Stimulated activated CD8-positive, alpha-beta memory T cell treated with anti-CD3 and anti-CD28 coated beads, Interleukin-12 subunit alpha, Interleukin-12 subunit beta, amount 100 ng/mL, for 4 hours (primary cell): ENCODE data around the gene RAB27B.
"Not testable (repeated sequence)": the region's sequence is repeated elsewhere in the genome, so short reads cannot be mapped to it uniquely, and the experiment has no call there.

Experiments used
- DNase-seq: peaks from one replicate; pipeline ENCODE4 v3.0.0-alpha.2; 2020; ENCODE audit warnings: low read depth

RAB27B gene

DNA sequence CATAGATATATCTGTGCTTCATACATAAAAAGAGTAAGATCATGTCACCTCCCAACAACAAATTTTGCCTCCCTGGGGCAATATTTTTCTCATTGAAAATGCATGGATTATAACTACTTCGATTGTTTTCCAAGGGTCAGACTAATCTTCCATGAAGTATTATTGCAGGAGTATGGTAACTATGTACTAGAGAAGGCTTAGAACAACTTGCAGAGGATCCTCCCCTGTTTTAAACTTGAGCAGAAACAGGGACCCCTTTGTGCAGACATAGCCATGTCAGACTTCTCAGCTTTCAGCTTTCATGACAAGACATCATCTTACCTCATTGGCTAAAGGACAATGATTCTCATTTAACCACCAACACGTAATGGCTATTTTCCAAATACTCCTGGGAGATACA lies 13.2 kb upstream of the RAB27B start:
- DNase-seq, result no peak

DNA sequence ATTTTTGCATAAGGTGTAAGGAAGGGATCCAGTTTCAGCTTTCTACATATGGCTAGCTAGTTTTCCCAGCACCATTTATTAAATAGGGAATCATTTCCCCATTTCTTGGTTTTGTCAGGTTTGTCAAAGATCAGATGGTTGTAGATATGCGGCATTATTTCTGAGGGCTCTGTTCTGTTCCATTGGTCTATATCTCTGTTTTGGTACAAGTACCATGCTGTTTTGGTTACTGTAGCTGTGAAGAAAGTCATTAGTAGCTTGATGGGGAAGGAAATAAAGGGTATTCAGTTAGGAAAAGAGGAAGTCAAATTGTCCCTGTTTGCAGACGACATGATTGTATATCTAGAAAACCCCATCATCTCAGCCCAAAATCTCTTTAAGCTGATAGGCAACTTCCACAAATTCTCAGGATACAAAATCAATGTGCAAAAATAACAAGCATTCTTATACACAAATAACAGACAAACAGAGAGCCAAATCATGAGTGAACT lies 7.4 kb upstream of the RAB27B start:
- not testable (repeated sequence) for DNase-seq

DNA sequence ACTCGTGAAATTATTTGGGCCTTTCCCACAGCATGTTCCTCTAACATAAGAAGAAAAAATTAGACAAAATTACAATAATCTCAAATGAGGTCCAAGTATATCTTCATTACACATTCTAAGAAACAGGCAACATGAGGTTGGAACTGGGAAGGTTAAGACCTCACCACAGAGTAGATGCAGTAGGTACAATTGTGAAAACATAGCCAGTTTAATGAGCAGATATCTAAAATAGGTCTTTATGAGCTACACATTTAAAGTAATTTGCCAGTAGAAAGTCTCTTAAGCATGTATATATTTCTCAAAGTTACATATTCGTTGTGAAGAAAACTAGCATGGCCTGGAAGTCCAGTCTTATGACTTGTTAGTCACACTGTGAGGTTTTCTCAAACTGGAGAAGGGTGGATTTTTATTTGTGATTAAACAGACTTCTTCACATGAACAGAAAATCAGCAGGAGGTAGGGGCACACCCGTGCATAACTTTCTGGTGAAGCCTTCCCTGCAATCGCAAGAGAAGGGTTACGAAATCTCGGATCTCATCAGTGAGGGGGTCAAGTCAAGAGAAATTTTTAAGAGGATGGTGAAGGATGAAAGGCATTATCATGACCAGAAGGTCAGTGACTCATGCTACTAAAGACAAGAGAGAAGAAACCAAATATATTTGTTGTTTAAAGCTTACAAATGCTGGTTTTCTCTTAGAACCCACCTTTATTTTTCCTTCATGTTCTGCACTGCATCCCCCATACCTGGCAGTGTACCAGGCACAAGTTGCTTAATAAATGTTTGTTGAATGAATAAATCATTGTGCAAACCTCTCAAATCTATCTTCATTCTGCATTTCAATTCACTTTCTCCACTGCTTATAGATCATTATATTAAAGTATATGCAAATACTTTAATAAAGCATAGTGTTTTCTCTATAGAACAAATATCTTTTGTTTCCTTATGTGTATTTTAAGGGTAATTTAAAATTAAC lies 5.1 kb upstream of the RAB27B start:
- no peak for DNase-seq

DNA sequence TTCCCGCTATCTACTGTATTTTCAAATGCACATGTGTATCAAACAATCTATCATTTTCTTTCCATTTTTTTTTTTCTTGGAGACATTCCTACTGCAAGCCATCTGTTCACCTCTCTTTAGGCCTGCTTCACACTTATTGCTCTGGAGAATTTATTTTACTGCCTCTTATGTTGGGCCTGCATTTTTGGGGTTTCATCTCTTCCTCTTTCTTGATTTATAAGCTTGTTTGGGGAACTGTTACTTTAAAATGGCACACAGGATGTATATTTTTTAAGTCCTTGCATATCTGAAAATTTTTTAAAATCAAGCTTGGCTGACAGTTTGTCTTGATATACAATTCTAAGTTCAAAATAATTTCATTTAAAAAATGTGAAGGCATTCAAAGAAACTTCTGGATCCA lies 3.5 kb upstream of the RAB27B start:
- DNase-seq, result no peak

DNA sequence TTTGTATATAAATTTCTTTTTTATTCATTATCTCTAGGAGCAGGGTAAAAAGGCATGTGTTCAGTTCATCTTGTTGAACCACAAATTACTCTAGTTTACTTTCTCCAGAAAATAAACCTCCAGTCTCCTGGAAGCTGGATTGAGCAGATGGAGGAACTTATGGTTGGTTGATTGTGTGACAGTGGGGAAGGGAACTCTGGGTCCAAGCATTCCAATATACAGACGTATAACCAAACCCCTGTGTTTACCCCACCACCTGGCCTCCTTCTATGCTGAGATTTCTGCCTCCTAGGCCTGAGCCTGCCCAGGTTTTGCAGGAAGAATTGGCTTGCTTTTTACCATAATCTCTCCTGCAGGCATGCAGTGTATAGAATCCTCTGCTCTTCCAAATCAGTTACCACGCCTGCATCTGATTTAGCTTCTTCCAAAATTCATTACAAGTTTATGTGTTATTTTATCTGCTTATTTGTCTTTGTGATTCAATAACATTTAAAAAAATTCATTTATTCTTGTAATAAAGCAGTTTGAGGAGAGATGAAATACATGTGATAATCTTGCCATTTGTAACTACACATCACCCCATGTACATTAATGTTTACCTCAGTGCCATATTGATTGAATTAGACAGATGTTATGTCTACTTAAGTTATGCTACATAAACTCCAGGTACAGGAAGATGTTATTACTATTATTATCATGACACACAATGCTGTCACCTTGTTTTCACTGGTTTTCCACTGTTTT lies 2.5 kb upstream of the RAB27B start:
- no peak for DNase-seq

DNA sequence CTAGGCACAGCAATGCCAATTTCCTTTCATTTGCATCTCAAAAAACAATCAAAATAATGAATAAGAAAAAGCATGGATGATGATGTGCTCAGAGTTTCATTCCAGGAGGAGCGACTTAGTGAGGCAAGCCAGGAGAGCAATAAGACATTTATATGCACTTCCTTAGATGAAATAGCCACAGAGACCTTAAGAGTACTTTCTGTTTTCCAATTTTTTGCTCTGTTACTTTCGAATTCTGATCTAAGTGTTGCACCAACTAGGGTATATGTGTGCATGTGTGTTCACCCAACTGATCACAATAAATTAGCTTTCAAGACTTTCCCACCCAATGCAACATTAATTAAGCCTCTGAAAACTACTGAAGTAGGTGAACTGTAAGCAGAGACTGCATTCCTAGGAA lies 709 bp downstream of the RAB27B start:
- DNase-seq, result no peak

DNA sequence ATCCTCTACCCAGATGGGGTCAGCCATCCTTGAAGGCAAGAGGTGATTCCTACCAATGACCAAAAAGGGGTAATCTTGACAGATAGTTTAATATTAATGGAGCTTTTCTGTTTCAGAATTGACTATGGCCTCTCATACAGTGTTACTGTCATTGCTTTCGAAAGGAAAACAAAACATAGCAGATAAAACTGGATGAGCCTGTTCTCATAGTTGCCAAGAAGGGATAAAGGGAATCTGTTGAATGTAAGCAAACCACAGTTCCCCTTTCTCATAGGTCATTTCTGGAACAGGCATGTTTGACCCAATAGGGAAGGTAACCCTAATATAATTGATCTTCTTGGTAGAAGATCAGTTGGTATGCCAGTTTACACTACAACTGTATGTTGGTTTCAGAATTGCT lies 1.6 kb downstream of the RAB27B start:
- no peak for DNase-seq

DNA sequence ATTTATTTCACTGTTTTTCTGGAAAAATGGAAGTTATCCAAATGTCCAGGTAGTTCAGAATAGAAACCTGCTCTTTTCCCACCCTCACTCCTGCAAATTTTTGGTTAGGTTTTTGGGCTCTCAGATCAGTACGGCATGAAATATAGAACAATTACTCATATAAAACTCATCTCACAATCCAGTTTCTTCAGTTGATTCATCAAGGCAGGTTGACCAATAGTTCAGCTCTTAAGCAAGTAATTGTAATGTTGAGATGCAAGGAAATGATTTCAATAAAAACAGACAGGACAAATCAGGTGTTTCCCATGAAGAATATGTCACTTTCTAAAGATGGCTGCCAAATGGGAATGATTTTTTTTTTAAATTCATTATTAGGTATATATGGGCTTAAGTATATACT lies 2.0 kb downstream of the RAB27B start:
- no peak for DNase-seq

DNA sequence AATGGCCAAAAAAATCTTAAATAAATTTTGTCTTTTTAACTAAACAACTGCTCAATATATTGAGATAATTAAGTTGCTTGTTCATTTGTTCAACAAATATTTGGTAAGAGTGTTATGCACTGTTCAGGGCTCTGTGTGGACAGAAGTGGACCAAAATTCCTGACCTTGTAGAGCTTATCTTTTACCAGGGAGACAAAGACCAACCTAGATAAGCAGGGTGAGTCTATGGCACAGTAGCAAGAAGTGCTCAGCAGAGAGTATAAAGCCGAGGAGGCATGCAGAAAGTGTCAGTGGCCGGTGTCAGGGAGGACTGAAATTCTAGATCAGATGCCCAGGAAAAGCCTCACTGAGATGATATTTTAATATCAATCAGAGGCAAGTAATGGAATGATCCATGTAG lies 2.6 kb downstream of the RAB27B start:
- no peak for DNase-seq

DNA sequence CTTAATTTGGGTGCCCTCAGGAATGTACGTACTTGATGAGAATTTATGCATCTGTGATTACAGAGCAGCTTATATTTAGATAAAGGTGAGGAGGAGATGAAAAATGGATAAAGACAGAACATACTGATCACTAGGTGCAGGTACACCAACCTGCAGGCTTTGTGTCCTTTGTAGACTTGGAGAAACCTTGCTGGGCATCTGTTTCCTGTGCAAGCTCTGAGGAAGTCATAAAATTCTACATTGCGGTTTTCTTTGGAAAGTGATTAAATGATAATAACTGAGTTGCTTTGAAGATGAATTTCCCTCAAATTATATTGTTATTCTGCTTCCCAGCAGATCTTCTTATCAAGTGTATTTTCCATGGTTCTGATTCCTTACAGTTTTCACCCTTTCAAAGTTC lies 7.7 kb downstream of the RAB27B start:
- DNase-seq, result no peak

DNA sequence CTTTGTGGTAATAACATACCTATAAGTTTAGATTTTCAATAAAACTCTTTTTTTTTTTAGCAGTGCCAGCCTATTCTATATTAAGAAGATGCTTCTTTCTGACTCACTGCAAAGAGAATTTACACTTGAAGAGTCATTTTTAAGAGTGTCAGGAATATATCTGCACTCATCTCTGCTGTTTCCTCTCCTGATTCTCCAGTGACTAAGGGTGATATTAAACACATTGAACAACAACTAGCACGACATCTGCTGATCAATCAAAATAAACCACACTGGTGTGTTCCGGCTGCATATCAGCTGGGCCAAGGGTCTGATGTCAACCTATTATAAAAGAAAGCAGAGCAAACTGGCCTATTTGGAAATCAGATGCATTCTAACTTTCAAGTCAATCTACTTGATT lies 15.0 kb downstream of the RAB27B start:
- no peak for DNase-seq

DNA sequence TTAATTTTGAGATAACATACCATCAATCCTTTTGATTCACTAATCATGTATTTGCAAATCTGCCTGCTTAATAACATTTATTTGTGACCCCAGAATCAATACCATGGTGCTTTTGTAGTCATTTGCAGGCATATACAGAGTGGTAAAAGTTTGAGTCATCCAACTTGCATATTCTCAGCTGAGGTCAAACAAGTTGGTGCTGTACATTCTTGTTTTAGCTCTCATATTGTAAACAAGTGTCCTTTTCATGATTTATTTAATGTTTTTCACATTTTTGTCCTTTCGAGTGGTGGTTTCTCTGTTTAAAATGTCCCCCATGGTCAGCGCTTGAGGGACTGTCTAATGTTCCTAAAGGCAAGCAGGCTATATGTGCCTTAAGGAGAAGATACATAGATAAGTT lies 17.5 kb downstream of the RAB27B start:
- DNase-seq, result no peak

DNA sequence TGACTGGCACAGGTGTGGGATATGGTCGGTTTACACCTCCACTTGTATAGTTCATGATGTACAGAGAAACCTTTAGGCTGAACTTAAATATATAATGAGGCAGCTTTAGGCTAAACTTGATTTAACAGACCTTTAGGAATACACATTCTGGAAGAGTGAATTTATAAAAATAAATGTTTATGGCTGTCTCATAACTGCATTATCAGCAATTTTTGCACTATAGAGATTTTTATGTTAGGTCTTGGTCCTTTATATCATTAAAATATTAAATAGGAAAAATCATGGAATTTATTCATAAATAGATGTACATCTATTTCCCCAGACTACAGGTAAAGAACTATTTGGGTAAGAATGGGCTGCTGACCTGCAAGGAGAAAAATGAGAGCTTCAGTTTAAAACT lies 19.8 kb downstream of the RAB27B start:
- no peak for DNase-seq

DNA sequence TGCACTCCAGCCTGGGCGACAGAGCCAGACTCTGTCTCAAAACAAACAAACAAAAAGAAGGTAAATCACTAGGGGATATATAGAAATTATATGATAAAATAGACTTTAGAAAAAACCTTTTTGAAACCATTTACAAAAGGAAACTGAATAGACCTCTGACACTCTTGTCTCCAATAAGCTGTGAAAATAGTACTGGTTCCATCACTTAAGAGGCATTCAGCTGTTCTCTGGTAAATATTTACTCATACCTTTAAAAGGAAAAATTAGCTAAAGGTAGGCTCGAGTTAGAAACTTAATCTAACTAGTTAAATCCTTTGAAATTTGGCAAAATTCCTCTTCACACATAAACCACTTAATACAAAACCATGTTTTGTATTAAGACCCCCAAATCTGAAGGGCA lies 21.4 kb downstream of the RAB27B start:
- DNase-seq, result no peak

DNA sequence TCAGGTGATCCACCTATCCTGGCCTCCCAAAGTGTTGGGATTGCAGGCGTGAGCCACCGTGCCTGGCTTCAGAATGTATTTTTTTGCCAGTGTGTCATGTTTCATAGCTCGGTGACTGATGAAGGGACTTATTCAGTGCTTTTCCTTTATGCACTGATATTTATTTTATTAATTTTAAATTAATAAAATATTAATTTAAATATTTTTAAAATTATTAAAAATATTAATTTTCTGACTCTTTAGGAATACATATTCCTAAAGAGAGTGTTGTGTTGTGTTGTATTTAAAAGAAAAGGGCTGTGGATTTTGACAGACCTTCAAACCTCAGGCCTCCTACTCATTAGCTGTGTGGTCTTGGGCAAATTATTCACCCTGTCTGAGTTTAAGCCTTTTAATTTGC lies 22.3 kb downstream of the RAB27B start:
- no peak for DNase-seq

DNA sequence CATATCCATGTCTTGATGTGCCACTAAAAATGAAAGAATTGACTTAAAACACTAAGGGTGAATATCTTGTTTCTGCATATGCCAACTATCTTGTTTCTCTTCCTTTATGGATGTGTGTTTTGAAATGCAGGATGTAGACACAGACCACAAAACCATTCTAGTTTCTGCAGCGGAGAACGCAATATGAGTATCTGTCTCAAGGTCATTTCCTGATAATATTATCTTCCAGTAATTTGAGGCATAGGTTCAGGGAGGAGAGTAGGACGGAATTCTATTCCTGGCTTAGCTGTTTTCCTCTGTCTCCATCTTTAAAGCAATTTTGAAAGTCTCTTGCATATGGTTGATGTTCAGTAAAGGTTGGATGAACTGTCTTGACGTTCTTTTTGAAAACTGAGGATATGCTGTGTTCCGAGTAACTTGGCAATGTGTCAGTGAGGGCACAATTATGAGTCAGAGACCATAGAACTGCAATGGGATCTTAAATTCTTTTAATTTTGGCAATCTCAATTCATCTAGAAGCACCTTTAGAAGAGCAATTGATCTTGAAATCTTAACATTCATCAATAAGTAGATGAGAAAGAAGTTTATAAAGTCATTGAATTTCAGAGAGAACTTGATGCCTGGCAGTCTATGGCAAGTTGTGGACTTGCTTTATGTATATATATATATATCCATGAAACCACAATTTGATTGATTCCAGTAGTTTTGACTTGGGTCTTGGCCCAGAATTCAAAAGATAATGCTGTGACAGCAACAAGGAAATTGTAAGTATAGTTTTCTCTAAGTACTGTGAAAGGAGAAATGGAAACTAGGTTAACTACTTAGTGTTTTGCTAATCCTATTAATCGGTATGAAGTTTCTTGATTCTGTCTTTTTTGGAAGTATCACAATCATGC lies 24.8 kb downstream of the RAB27B start:
- no peak for DNase-seq

DNA sequence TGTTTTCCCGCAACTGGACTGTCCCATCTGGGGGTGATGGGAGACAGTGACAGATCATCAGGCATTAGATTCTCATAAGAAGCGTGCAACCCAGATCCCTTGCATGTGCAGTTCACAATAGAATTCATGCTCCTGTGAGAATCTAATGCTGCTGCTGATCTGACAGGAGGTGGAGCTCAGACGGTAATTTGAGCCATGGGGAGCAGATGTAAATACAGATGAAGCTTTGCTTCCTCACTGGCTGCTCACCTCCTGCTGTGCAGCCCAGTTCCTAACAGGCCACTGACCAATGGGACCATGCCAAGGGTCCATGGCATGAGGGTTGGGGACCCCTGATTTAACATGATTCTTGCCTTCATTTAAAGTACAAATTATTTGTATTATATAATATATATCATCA lies 26.8 kb downstream of the RAB27B start:
- not testable (repeated sequence) for DNase-seq

DNA sequence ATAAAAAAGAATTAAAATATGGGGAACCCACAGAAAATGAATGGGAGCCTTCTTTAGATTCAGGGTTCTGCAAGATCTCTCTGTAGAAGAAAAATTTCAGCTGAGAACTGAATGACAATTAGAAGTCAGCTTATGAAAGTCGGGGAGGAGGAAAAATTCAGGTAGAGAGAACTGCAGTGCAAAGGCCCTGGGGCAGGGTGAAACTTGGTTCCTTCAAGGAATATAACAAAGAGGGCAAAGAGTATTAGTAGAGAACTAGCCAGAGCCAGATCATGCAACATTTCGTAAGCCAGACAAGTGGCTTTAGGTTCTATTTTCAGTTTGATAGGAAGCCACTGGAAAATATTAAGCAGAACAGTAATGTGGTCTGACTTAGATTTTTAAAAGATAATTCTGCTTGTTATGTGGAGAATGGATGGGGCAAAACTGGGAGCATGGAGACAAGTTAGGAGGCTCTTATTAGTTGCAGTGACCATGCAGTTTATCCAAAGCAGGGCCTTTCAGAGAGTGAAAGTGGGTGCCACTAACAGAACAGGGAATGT lies 27.9 kb downstream of the RAB27B start:
- no peak for DNase-seq

DNA sequence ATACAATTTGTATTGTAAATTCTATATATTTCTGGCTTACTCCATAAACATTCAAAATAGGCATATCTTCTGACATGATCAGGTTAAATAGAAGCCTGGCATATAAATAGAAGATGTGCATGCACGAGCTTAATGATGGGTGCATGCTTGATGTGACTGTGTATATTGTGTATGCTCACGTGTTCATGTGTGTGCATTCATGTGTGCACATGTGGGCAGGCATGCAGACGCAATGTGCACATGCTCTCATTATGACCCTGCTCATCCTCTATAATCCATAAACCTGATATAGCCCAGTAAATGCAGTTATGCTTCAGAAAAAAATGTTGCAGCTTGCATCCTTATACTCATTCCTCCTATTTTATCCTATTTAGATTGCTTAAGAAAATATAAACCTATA lies 29.2 kb downstream of the RAB27B start:
- DNase-seq, result no peak

DNA sequence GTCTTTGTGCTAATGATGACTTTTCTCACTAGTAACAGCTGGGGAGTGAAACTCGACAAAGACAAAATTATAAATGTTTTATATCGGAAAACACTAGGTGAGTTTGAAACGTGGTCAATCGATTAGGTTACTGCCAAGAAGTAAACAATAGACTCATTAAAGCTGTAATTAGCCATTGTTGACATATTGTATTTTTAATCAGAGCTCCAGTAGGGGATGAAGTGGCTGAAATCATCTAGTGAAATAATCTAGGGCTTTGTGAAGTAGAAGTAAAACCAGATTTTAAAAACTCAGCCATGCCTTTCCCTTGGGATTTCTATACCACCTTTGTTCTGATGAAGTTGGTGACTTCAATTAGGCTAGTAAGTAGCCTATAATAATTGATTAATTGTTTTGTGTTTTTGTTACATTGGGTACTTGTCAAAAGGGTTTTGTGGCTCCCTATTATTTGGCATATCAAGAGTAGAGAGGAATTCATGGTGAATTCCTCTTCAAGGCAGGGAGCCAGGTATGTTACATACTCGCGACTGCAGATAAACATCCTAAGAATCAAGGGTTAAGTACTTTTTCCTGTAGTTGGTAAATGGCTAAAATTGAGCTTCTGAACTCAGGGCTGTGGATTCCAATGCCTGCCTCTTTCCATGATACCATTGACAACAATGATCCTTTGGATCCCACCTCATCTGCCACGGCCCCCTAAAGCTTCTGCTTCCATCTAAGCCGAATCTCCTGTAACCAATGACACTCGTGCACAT lies 31.6 kb downstream of the RAB27B start:
- DNase-seq, result no peak

DNA sequence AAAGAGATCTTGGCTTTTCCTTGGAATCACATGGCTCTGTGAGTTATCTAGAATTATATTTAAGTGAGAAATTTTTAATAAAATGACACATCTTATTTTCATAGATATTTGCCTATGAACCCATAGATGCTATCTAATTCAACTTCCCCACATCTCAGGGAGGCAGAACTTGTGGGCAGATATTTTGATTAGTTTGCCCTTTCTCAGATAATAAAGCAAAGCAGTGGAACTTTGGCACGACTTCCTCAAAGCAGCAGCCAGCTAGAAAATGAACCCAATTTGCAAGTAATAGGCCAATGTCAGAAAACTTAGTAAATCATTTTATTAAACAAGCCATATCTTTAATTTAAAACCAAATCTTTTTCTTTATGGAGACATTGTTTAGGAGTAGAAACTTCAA lies 32.7 kb downstream of the RAB27B start:
- DNase-seq, result no peak
